Gastrocnemius medialis (tissue), 4 donors: ENCODE results near the gene SYNM. TPM values are rescaled to one million over a fixed set of nuclear protein-coding genes. Genes with fewer than 3 reads are reported as not detected.
A peak's percentile ranks its signal among the peaks of the same experiment; 100 is the strongest.

Experiments
- ATAC-seq, 2 donors: fragments of 150-250 bp; one replicate each; pipeline ENCODE4 v1.9.1; 2016
- DNase-seq, 2 donors: peaks; one replicate each; pipeline ENCODE4 v3.0.0-alpha.2; 2019
- H3K27ac ChIP-seq, 4 donors: fragments of 200-600 bp; sonication (generic); 1 replicate in 1 of 4; 2 replicates in 3 of 4; pipeline ENCODE4 v1.5.1; 2016 to 2018; ENCODE audit warnings: mild to moderate bottlenecking in 2 of 4, moderate library complexity in 1 of 4
- H3K27me3 ChIP-seq, 3 donors: fragments of 200-600 bp; sonication (generic) in 2 of 3; 1 replicate in 1 of 3; 2 replicates in 2 of 3; pipeline versions ENCODE4 v1.5.1 to v1.6.0; 2016 to 2019; ENCODE audit warnings: mild to moderate bottlenecking in 1 of 3, moderate library complexity in 1 of 3
- H3K36me3 ChIP-seq, 2 donors: fragments of 200-600 bp; sonication (generic) in 1 of 2; one replicate each; pipeline ENCODE4 v1.5.1; 2017 to 2018
- H3K4me1 ChIP-seq, 2 donors: fragments of 200-600 bp; sonication (generic) in 1 of 2; one replicate each; pipeline ENCODE4 v1.5.1; 2016 to 2017; ENCODE audit warnings: mild to moderate bottlenecking in 2 of 2
- H3K4me3 ChIP-seq, 4 donors: fragments of 200-600 bp; sonication (generic) in 3 of 4; 1 replicate in 1 of 4; 2 replicates in 3 of 4; pipeline ENCODE4 v1.5.1; 2016 to 2019; ENCODE audit warnings: mild to moderate bottlenecking in 2 of 4
- H3K9me3 ChIP-seq, 3 donors: fragments of 200-600 bp; sonication (generic) in 2 of 3; 1 replicate in 1 of 3; 2 replicates in 2 of 3; pipeline ENCODE4 v1.5.1; 2016 to 2019
- POLR2A ChIP-seq, 2 donors: fragments of 450-650 bp; IDR thresholded peaks; one replicate each; pipeline ENCODE4 v1.6.1; 2017; ENCODE audit warnings: antibody characterized with exemption in 2 of 2, mild to moderate bottlenecking in 2 of 2, moderate library complexity in 2 of 2
- in situ Hi-C, 4 donors: fragments of 200-750 bp; cut with MboI; loops; one replicate each; pipeline versions ENCODE4 v1.15.0 to v1.8.0; 2017; ENCODE audit warnings: low sequenced_read_pairs in 4 of 4
- intact Hi-C: fragments of 100-400 bp; cut with DNase I; formaldehyde crosslinking; loops from one replicate; pipeline ENCODE4 v1.15.1; 2023; ENCODE audit warnings: low total_unique reads
- total RNA-seq, 4 donors: library from RNA; depleted of rRNA; stranded (reverse); fragments of >200 nt; gene quantifications; one replicate each; pipeline versions ENCODE4 v1.1.0 to v1.2.3, GENCODE V29; 2016
- TF ChIP-seq, protein P1 (sequence below), 5 experiments: fragments of 450-650 bp in 3 of 5; fragments of 200-600 bp in 2 of 5; sonication (generic) in 2 of 5; IDR thresholded peaks in 4 of 5; conservative IDR thresholded peaks in 1 of 5; 1 replicate in 4 of 5; 2 replicates in 1 of 5; pipeline ENCODE4 v1.5.1; 2016 to 2019; ENCODE audit warnings: antibody characterized with exemption in 5 of 5, mild to moderate bottlenecking in 3 of 5, moderate library complexity in 3 of 5

Gene SYNM
- total RNA-seq, 4 donors from 2014 or later, result 200 to 308 (median 266) TPM

- Histone ChIP-seq H3K27ac (peak overlapping the region; percentile 63 to 97 (median 90)), H3K4me1 (peaks cover 53 to 62% of the 10 kb centered on the region in 2 donors), H3K36me3 (peaks cover 0 to 68% of the 10 kb centered on the region in 2 donors), H3K27me3 (no peaks in the 10 kb centered on the region), H3K4me3 (no peak overlapping the region), H3K9me3 (no peaks in the 10 kb centered on the region)
- no peak for DNase-seq
- in situ Hi-C loops, result no loop called here
- ATAC-seq, result no peak
- intact Hi-C loops, result no loop called here
- TF ChIP-seq, protein P1, sequence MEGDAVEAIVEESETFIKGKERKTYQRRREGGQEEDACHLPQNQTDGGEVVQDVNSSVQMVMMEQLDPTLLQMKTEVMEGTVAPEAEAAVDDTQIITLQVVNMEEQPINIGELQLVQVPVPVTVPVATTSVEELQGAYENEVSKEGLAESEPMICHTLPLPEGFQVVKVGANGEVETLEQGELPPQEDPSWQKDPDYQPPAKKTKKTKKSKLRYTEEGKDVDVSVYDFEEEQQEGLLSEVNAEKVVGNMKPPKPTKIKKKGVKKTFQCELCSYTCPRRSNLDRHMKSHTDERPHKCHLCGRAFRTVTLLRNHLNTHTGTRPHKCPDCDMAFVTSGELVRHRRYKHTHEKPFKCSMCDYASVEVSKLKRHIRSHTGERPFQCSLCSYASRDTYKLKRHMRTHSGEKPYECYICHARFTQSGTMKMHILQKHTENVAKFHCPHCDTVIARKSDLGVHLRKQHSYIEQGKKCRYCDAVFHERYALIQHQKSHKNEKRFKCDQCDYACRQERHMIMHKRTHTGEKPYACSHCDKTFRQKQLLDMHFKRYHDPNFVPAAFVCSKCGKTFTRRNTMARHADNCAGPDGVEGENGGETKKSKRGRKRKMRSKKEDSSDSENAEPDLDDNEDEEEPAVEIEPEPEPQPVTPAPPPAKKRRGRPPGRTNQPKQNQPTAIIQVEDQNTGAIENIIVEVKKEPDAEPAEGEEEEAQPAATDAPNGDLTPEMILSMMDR (IDR thresholded peaks at IDR 0.05 in 4 of 5, conservative IDR thresholded peaks at IDR 0.05 in 1 of 5), result no peak
- TF ChIP-seq POLR2A (IDR thresholded peaks at IDR 0.05), result no peak
Observed at GRCh38 chr15:99131441-99132023, 26.7 kb downstream of the SYNM start.

GRCh38 chr15:99132122-99132521 is 27.2 kb downstream of the SYNM start:
- intact Hi-C loops, result no loop called here
- Histone ChIP-seq H3K27ac (peak overlapping the region; percentile 63 to 97 (median 90)), H3K9me3 (no peaks in the 10 kb centered on the region), H3K4me3 (no peak overlapping the region), H3K4me1 (peaks cover 47 to 59% of the 10 kb centered on the region in 2 donors), H3K36me3 (peaks cover 0 to 70% of the 10 kb centered on the region in 2 donors), H3K27me3 (no peaks in the 10 kb centered on the region)
- no peak for TF ChIP-seq POLR2A (IDR thresholded peaks at IDR 0.05)
- TF ChIP-seq, protein P1 (IDR thresholded peaks at IDR 0.05 in 4 of 5, conservative IDR thresholded peaks at IDR 0.05 in 1 of 5), result no peak
- in situ Hi-C loops, result no loop called here
- DNase-seq, result no peak
- ATAC-seq, result no peak

DNA sequence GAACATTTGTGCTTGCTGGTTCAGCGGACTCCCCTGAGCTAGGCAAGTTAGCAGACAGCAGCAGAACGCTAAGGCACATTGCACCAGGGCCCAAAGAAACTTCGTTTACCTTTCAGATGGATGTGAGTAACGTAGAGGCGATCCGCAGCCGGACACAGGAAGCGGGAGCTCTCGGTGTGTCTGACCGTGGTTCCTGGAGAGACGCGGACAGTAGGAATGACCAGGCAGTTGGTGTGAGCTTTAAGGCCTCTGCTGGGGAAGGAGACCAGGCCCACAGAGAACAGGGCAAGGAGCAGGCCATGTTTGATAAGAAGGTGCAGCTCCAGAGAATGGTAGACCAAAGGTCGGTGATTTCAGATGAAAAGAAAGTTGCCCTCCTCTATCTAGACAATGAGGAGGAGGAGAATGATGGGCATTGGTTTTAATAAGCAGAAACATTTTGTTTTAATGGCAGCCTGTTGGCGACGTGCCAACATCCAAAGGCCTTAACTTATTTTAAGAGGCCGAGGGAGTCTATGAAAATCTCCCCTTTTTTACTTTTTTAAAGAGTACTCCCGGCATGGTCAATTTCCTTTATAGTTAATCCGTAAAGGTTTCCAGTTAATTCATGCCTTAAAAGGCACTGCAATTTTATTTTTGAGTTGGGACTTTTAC is 27.9 kb downstream of the SYNM start:
- peaks cover 45 to 56% of the 10 kb centered on the region in 2 donors for H3K4me1 ChIP-seq
- no peak for DNase-seq
- no peak overlapping the region for H3K4me3 ChIP-seq
- intact Hi-C loops, result no loop called here
- peak overlapping the region; percentile 63 to 97 (median 90) for H3K27ac ChIP-seq
- H3K36me3 ChIP-seq, result peaks cover 0 to 66% of the 10 kb centered on the region in 2 donors
- TF ChIP-seq, protein P1 (IDR thresholded peaks at IDR 0.05 in 4 of 5, conservative IDR thresholded peaks at IDR 0.05 in 1 of 5), result no peak
- TF ChIP-seq POLR2A (IDR thresholded peaks at IDR 0.05), result no peak
- H3K9me3 ChIP-seq, result no peaks in the 10 kb centered on the region
- no peak for ATAC-seq
- in situ Hi-C loops, result no loop called here
- no peaks in the 10 kb centered on the region for H3K27me3 ChIP-seq

- no peak for TF ChIP-seq POLR2A (IDR thresholded peaks at IDR 0.05)
- TF ChIP-seq, protein P1 (IDR thresholded peaks at IDR 0.05 in 4 of 5, conservative IDR thresholded peaks at IDR 0.05 in 1 of 5), result peak in 1 of 5 experiments; percentile 16
- in situ Hi-C loops (no loop called here), intact Hi-C loops (no loop called here)
- peaks cover 46 to 52% of the 10 kb centered on the region in 2 donors for H3K4me1 ChIP-seq
- DNase-seq (no peak), ATAC-seq (no peak)
- no peaks in the 10 kb centered on the region for H3K9me3 ChIP-seq
- H3K36me3 ChIP-seq, result peaks cover 0 to 64% of the 10 kb centered on the region in 2 donors
- H3K27ac ChIP-seq, result peak overlapping the region; percentile 76 to 97 (median 90)
- H3K27me3 ChIP-seq, result no peaks in the 10 kb centered on the region
- no peak overlapping the region for H3K4me3 ChIP-seq
Observed at GRCh38 chr15:99134317-99134821, 29.5 kb downstream of the SYNM start.
